ENCODE data around the gene LYPD6B.
"Not testable (repeated sequence)": the region's sequence is repeated elsewhere in the genome, so short reads cannot be mapped to it uniquely, and the experiment has no call there.

LYPD6B gene

GRCh38 chr2:149213764-149214493 lies 175.4 kb downstream of the LYPD6B start:
- Mint-ChIP-seq H3K27ac (no peak overlapping the region), H3K4me3 (no peak overlapping the region), H3K27me3 (ENCODE audit: low read depth) (no peaks in the 10 kb centered on the region), H3K4me1 (ENCODE audit: low read depth) (no peaks in the 10 kb centered on the region), H3K9me3 (no peaks in the 10 kb centered on the region), H3K36me3 (ENCODE audit: low read depth) (no peaks in the 10 kb centered on the region)

- Mint-ChIP-seq H3K4me3 (no peak overlapping the region), H3K4me1 (ENCODE audit: low read depth) (no peaks in the 10 kb centered on the region), H3K36me3 (ENCODE audit: low read depth) (no peaks in the 10 kb centered on the region), H3K9me3 (no peaks in the 10 kb centered on the region), H3K27ac (no peak overlapping the region), H3K27me3 (ENCODE audit: low read depth) (no peaks in the 10 kb centered on the region)
Observed at GRCh38 chr2:149218497-149218896, 180.0 kb downstream of the LYPD6B start.

GRCh38 chr2:149219856-149220255 lies 181.4 kb downstream of the LYPD6B start:
- no peaks in the 10 kb centered on the region for H3K36me3 Mint-ChIP-seq (ENCODE audit: low read depth)
- no peaks in the 10 kb centered on the region for H3K4me1 Mint-ChIP-seq (ENCODE audit: low read depth)
- H3K27ac Mint-ChIP-seq = no peak overlapping the region
- H3K4me3 Mint-ChIP-seq = no peak overlapping the region
- no peaks in the 10 kb centered on the region for H3K27me3 Mint-ChIP-seq (ENCODE audit: low read depth)
- H3K9me3 Mint-ChIP-seq = no peaks in the 10 kb centered on the region

GRCh38 chr2:149221002-149221401 lies 182.5 kb downstream of the LYPD6B start:
- H3K9me3 Mint-ChIP-seq = no peaks in the 10 kb centered on the region

GRCh38 chr2:149221898-149222297 lies 183.4 kb downstream of the LYPD6B start:
- Mint-ChIP-seq H3K9me3 (no peaks in the 10 kb centered on the region), H3K4me1 (ENCODE audit: low read depth) (no peaks in the 10 kb centered on the region), H3K36me3 (ENCODE audit: low read depth) (no peaks in the 10 kb centered on the region), H3K27me3 (ENCODE audit: low read depth) (peaks cover 4% of the 10 kb centered on the region), H3K27ac (no peak overlapping the region), H3K4me3 (no peak overlapping the region)

More at GRCh38 chr2:149221002-149221401, 182.5 kb downstream of the LYPD6B start:
- Mint-ChIP-seq H3K4me1 (ENCODE audit: low read depth) (no peaks in the 10 kb centered on the region), H3K36me3 (ENCODE audit: low read depth) (no peaks in the 10 kb centered on the region), H3K27me3 (ENCODE audit: low read depth) (no peaks in the 10 kb centered on the region), H3K4me3 (no peak overlapping the region), H3K27ac (no peak overlapping the region)

GRCh38 chr2:149223472-149224095 lies 185.1 kb downstream of the LYPD6B start:
- peaks cover 4% of the 10 kb centered on the region for H3K27me3 Mint-ChIP-seq (ENCODE audit: low read depth)
- no peak overlapping the region for H3K27ac Mint-ChIP-seq
- no peaks in the 10 kb centered on the region for H3K4me1 Mint-ChIP-seq (ENCODE audit: low read depth)
- no peaks in the 10 kb centered on the region for H3K36me3 Mint-ChIP-seq (ENCODE audit: low read depth)
- no peak overlapping the region for H3K4me3 Mint-ChIP-seq
- H3K9me3 Mint-ChIP-seq = no peaks in the 10 kb centered on the region

- no peaks in the 10 kb centered on the region for H3K9me3 Mint-ChIP-seq
- H3K4me1 Mint-ChIP-seq (ENCODE audit: low read depth) = no peaks in the 10 kb centered on the region
- peaks cover 4% of the 10 kb centered on the region for H3K27me3 Mint-ChIP-seq (ENCODE audit: low read depth)
Observed at GRCh38 chr2:149224543-149224942, 186.0 kb downstream of the LYPD6B start.

GRCh38 chr2:149225446-149225845 lies 186.9 kb downstream of the LYPD6B start:
- Mint-ChIP-seq H3K4me1 (ENCODE audit: low read depth) (no peaks in the 10 kb centered on the region), H3K36me3 (ENCODE audit: low read depth) (no peaks in the 10 kb centered on the region), H3K27me3 (ENCODE audit: low read depth) (peaks cover 4% of the 10 kb centered on the region), H3K4me3 (no peak overlapping the region), H3K9me3 (no peaks in the 10 kb centered on the region), H3K27ac (no peak overlapping the region)

More at GRCh38 chr2:149224543-149224942, 186.0 kb downstream of the LYPD6B start:
- Mint-ChIP-seq H3K36me3 (ENCODE audit: low read depth) (no peaks in the 10 kb centered on the region), H3K27ac (no peak overlapping the region), H3K4me3 (no peak overlapping the region)

- Mint-ChIP-seq H3K27me3 (ENCODE audit: low read depth) (peaks cover 4% of the 10 kb centered on the region), H3K9me3 (no peaks in the 10 kb centered on the region), H3K4me3 (no peak overlapping the region), H3K4me1 (ENCODE audit: low read depth) (no peaks in the 10 kb centered on the region), H3K36me3 (ENCODE audit: low read depth) (no peaks in the 10 kb centered on the region), H3K27ac (no peak overlapping the region)
Observed at GRCh38 chr2:149226790-149227189, 188.3 kb downstream of the LYPD6B start.

GRCh38 chr2:149235816-149236375 lies 197.4 kb downstream of the LYPD6B start:
- no peaks in the 10 kb centered on the region for H3K36me3 Mint-ChIP-seq (ENCODE audit: low read depth)
- no peak overlapping the region for H3K27ac Mint-ChIP-seq
- no peaks in the 10 kb centered on the region for H3K4me1 Mint-ChIP-seq (ENCODE audit: low read depth)
- H3K4me3 Mint-ChIP-seq = no peak overlapping the region
- H3K9me3 Mint-ChIP-seq = no peaks in the 10 kb centered on the region
- peaks cover 4% of the 10 kb centered on the region for H3K27me3 Mint-ChIP-seq (ENCODE audit: low read depth)

- H3K36me3 Mint-ChIP-seq (ENCODE audit: low read depth) = no peaks in the 10 kb centered on the region
- H3K27me3 Mint-ChIP-seq (ENCODE audit: low read depth) = peaks cover 4% of the 10 kb centered on the region
- H3K4me1 Mint-ChIP-seq (ENCODE audit: low read depth) = no peaks in the 10 kb centered on the region
- H3K9me3 Mint-ChIP-seq = no peaks in the 10 kb centered on the region
- H3K27ac Mint-ChIP-seq = no peak overlapping the region
- no peak overlapping the region for H3K4me3 Mint-ChIP-seq
Observed at GRCh38 chr2:149236410-149236809, 197.9 kb downstream of the LYPD6B start.

- H3K4me1 Mint-ChIP-seq (ENCODE audit: low read depth) = no peaks in the 10 kb centered on the region
- no peak overlapping the region for H3K4me3 Mint-ChIP-seq
Observed at GRCh38 chr2:149246186-149246585, 207.7 kb downstream of the LYPD6B start.

GRCh38 chr2:149251436-149251835 lies 212.9 kb downstream of the LYPD6B start:
- H3K4me3 Mint-ChIP-seq; H3K36me3 Mint-ChIP-seq (ENCODE audit: low read depth); H3K27ac Mint-ChIP-seq; H3K27me3 Mint-ChIP-seq (ENCODE audit: low read depth); H3K4me1 Mint-ChIP-seq (ENCODE audit: low read depth): not testable (repeated sequence)
- peaks cover 14% of the 10 kb centered on the region for H3K9me3 Mint-ChIP-seq

More at GRCh38 chr2:149246186-149246585, 207.7 kb downstream of the LYPD6B start:
- peaks cover 4% of the 10 kb centered on the region for H3K27me3 Mint-ChIP-seq (ENCODE audit: low read depth)
- no peaks in the 10 kb centered on the region for H3K36me3 Mint-ChIP-seq (ENCODE audit: low read depth)
- H3K9me3 Mint-ChIP-seq = no peaks in the 10 kb centered on the region
- no peak overlapping the region for H3K27ac Mint-ChIP-seq

GRCh38 chr2:149256877-149257276 lies 218.4 kb downstream of the LYPD6B start:
- not testable (repeated sequence) for H3K36me3 Mint-ChIP-seq (ENCODE audit: low read depth); H3K27ac Mint-ChIP-seq; H3K4me3 Mint-ChIP-seq; H3K4me1 Mint-ChIP-seq (ENCODE audit: low read depth); H3K27me3 Mint-ChIP-seq (ENCODE audit: low read depth)
- H3K9me3 Mint-ChIP-seq = peaks cover 14% of the 10 kb centered on the region

- H3K9me3 Mint-ChIP-seq = peaks cover 14% of the 10 kb centered on the region
- no peak overlapping the region for H3K4me3 Mint-ChIP-seq
- H3K27me3 Mint-ChIP-seq (ENCODE audit: low read depth) = peaks cover 9% of the 10 kb centered on the region
Observed at GRCh38 chr2:149258531-149258930, 220.0 kb downstream of the LYPD6B start.

More at GRCh38 chr2:149258531-149258930, 220.0 kb downstream of the LYPD6B start:
- H3K4me1 Mint-ChIP-seq (ENCODE audit: low read depth) = no peaks in the 10 kb centered on the region
- H3K36me3 Mint-ChIP-seq (ENCODE audit: low read depth) = no peaks in the 10 kb centered on the region
- H3K27ac Mint-ChIP-seq = no peak overlapping the region

Data from T-helper 1 cell treated with Interleukin-12 subunit alpha and Interleukin-12 subunit beta and Interleukin-4 antibody, amounts not matched to agents 30 μg/mL and 1 μg/mL, for 36 hours (primary cell).